GM18519 (cell line): ENCODE data around the gene ACSF2.

Experiments used
- ATAC-seq: cut with Tn5 transposase; IDR thresholded peaks from one replicate; pipeline ENCODE4 v1.9.1; 2021; ENCODE audit warnings: mild to moderate bottlenecking, moderate library complexity; ENCODE audit not compliant: unreplicated experiment, low FRiP score

Gene ACSF2

GRCh38 chr17:50518384-50519023 is 92.5 kb downstream of the ACSF2 start:
- no peak for ATAC-seq

DNA sequence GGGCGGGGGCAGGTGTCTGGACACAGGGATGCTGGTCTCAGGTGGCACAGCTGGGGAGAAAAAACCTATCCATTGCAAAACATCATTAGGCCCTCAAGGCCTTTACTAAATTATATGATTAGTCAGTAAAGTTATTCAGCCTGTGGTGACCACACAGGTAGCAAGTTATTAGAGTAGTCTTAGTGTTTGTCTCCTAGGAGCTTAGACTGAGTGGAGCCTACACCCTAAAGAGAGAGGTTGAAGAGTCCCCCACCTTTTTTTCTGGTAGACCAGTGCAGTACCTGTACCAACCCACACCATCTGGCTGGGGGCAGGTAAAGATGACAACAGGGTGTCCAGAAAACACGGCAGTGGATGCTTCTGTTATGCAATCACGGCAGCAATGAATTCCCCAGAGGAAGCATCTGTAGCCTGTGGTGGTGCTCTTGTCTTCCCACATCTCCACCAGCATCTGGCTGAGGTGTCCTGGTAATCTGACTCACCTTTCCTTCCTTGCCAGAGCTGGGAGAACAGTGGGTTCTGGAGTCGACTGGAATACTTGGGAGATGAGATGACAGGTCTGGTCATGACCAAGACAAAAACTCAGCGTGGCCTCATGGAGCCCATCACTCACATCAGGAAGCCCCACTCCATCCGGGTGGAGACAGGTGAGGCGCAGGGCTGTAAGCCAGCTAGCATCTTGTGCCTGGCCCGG is 93.3 kb downstream of the ACSF2 start:
- ATAC-seq: no peak

- ATAC-seq: no peak
Observed at GRCh38 chr17:50520483-50520882, 94.5 kb downstream of the ACSF2 start.

DNA sequence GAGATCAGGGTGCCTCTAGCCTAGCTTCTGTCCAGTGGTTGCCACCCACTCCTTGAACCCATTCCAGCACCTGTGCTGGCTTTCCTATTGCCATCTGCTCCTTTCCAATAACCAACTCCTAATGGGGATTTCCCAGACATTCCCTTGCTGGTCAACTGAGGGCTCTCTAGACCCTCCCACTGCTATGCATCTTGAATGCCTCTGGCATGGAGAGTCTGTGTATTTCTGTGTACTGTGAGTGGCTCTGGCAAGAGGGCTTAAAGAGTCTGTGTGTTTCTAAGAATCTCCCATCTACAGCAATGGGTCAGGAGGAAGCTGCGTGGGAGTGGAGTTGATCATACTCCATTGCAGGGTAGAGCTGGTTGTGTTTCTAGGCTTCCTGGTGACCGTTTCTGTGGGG is 95.5 kb downstream of the ACSF2 start:
- ATAC-seq: no peak

GRCh38 chr17:50522766-50523165 is 96.7 kb downstream of the ACSF2 start:
- ATAC-seq: no peak

DNA sequence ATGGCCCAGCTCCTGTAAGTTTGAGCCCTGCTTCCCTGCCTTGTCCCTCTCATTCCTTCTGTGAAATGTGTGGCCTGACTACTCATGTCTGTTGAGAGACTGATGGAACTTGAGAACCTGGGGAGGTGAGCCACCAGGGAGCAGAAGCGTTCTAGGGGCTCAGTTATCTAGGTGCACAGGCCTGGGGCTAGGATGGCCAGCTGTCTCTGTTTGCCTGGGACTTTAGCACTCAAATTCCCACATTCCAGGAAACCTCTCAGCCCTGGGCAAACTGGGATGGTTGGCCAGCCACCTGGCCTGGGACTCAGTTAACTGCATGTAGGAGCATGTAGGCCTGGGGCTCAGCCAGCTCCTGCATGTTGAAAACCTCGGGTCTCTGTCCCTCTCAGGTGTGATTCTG is 97.2 kb downstream of the ACSF2 start:
- no peak for ATAC-seq
